RWPE2 (cell line): ENCODE data around the gene PROM1.
A peak's percentile ranks its signal among the peaks of the same experiment; 100 is the strongest.

Source experiments
- ATAC-seq: fragments of 200-7000 bp; cut with Tn5 transposase; 3 replicates; pipeline ENCODE4 v1.9.1; 2021; ENCODE audit warnings: low read depth
- DNase-seq: peaks from one replicate; pipeline ENCODE4 v3.0.0-alpha.2; 2020; ENCODE audit warnings: low spot score
- H3K27ac ChIP-seq: fragments of 450-650 bp; 2 replicates; pipeline ENCODE4 v1.5.1; 2017; ENCODE audit warnings: mild to moderate bottlenecking; ENCODE audit not compliant: poor library complexity, severe bottlenecking
- H3K27me3 ChIP-seq: fragments of 250-450 bp; sonication (Bioruptor Pico); 2 replicates; pipeline ENCODE4 v1.5.1; 2021; ENCODE audit warnings: mild to moderate bottlenecking, moderate library complexity; ENCODE audit not compliant: insufficient read depth, poor library complexity, severe bottlenecking
- H3K36me3 ChIP-seq: fragments of 250-450 bp; sonication (Bioruptor Pico); 2 replicates; pipeline ENCODE4 v1.5.1; 2020; ENCODE audit warnings: low read depth, mild to moderate bottlenecking, moderate library complexity
- H3K4me1 ChIP-seq: fragments of 250-450 bp; sonication (Bioruptor Pico); 2 replicates; pipeline ENCODE4 v1.5.1; 2021; ENCODE audit warnings: mild to moderate bottlenecking, moderate library complexity; ENCODE audit not compliant: insufficient read depth, poor library complexity, severe bottlenecking
- H3K4me3 ChIP-seq: fragments of 250-450 bp; sonication (Bioruptor Pico); 2 replicates; pipeline ENCODE4 v1.5.1; 2021; ENCODE audit warnings: mild to moderate bottlenecking, moderate library complexity; ENCODE audit not compliant: severe bottlenecking
- H3K9me3 ChIP-seq: fragments of 250-450 bp; sonication (Bioruptor Pico); 2 replicates; pipeline ENCODE4 v1.5.1; 2021; ENCODE audit warnings: mild to moderate bottlenecking, moderate library complexity; ENCODE audit not compliant: severe bottlenecking
- TF ChIP-seq, protein P1 (sequence below): fragments of 450-650 bp; IDR thresholded peaks from one replicate; pipeline ENCODE4 v1.5.1; 2017; ENCODE audit warnings: mild to moderate bottlenecking, moderate library complexity; ENCODE audit not compliant: poor library complexity, severe bottlenecking

Gene PROM1

DNA sequence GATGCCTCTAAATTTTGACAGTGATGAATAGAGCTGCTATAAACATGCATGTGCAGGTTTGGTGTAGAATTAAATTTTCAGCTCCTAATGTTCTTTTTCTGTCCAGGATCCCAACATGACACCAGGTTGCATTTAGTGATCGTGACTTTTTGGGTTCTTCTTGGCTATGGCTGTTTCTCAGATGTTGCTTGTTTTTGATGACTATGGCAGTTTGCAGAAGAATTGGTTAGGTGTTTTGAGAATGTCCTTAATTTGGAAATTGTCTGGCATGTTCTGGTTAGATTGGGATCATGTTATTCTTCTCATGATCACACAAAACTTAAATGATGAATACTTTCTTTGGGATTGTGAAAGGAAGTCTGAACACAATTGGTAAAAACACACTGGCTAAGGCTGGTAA, 141.5 kb downstream of the PROM1 start:
- Histone ChIP-seq H3K4me3 (no peak overlapping the region), H3K9me3 (no peaks in the 10 kb centered on the region), H3K36me3 (peaks cover 8% of the 10 kb centered on the region), H3K27me3 (no peaks in the 10 kb centered on the region), H3K27ac (no peak overlapping the region), H3K4me1 (peaks cover 12% of the 10 kb centered on the region)
- TF ChIP-seq, protein P1, sequence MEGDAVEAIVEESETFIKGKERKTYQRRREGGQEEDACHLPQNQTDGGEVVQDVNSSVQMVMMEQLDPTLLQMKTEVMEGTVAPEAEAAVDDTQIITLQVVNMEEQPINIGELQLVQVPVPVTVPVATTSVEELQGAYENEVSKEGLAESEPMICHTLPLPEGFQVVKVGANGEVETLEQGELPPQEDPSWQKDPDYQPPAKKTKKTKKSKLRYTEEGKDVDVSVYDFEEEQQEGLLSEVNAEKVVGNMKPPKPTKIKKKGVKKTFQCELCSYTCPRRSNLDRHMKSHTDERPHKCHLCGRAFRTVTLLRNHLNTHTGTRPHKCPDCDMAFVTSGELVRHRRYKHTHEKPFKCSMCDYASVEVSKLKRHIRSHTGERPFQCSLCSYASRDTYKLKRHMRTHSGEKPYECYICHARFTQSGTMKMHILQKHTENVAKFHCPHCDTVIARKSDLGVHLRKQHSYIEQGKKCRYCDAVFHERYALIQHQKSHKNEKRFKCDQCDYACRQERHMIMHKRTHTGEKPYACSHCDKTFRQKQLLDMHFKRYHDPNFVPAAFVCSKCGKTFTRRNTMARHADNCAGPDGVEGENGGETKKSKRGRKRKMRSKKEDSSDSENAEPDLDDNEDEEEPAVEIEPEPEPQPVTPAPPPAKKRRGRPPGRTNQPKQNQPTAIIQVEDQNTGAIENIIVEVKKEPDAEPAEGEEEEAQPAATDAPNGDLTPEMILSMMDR, result no peak
- no peak for DNase-seq
- ATAC-seq, result no peak

DNA sequence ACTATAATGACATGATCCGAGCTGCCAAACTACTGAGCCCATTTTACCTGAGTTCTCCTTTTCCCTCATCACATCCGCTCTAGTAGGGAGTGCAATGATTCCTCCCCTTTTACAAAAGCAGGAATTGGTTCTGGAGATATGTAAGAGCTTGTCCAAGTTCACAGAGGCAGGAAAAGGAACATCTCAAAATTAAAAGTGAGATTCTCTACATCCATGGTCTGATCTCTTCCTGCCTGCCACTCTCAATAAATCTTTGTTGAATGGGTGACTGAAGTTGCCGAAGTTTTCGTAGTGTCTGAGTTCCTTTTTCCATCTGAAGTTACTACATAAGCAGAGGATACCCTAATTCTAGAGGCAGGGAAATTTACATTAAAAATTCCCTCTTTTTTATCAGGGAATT, 145.2 kb downstream of the PROM1 start, which contains the start of gene FGFBP1:
Gene FGFBP1, minus strand, starts transcription at position 101 of the 400 bp plus-strand sequence. CDS start 2,108 bp downstream, outside the sequence.
- Histone ChIP-seq H3K36me3 (peaks cover 33% of the 10 kb centered on the region), H3K9me3 (no peaks in the 10 kb centered on the region), H3K27ac (peak within 1 kb of the TSS; percentile 81), H3K27me3 (no peaks in the 10 kb centered on the region), H3K4me3 (peak within 1 kb of the TSS; percentile 56), H3K4me1 (peaks cover 29% of the 10 kb centered on the region)
- DNase-seq (no peak), ATAC-seq (no peak; the same call in 1 of the 3 replicates)
- TF ChIP-seq, protein P1, result no peak

DNA sequence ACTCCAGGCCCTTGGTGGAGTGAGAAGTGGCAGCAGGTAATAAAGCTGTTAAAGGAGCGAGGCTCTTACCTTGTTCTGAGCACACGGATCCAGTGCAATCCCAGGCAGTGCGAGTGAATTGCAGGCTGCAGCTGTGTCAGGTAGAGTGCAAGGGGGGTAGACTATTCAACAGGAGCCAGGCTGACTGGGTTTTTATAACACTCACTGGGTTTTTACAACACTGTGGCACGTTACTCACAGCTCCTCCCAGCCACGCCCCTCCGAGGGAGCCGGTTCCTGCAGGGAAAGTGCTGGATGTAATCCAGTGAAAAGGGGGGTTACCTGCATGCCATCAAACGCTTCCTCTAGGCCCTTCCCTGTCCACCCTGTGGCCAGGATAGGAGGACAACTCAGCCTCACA, 145.6 kb downstream of the PROM1 start:
- H3K27ac ChIP-seq, result peak overlapping the region; percentile 81

DNA sequence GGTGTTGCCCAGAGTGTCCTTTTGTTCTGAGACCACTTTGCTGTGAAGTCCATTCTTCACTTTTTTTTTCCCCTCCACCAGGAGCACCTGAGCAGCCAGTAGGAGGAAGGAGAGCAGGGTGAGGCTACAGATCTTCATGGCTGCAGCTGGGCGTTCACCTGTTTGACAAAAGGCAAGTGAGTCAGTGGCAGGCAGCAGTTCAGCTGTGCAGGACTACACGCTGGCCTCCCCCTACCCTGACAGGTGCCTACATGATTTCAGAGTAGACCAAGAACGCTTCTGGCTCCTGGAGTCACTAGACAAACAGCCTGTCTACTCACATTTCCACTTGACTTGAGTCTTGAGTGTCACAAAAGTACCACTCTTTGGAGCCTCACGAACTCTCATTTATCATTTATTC, 147.3 kb downstream of the PROM1 start:
- H3K4me1 ChIP-seq, result peaks cover 29% of the 10 kb centered on the region
- H3K9me3 ChIP-seq, result no peaks in the 10 kb centered on the region
- peaks cover 33% of the 10 kb centered on the region for H3K36me3 ChIP-seq
- H3K27me3 ChIP-seq, result no peaks in the 10 kb centered on the region
- DNase-seq (no peak), ATAC-seq (peak; percentile 41)
- peak overlapping the region; percentile 81 for H3K27ac ChIP-seq
- H3K4me3 ChIP-seq, result peak overlapping the region; percentile 56
- TF ChIP-seq, protein P1, result no peak

More for the DNA sequence above, 145.6 kb downstream of the PROM1 start:
- Histone ChIP-seq H3K36me3 (peaks cover 33% of the 10 kb centered on the region), H3K4me1 (peaks cover 29% of the 10 kb centered on the region), H3K4me3 (peak overlapping the region; percentile 56), H3K27me3 (no peaks in the 10 kb centered on the region), H3K9me3 (no peaks in the 10 kb centered on the region)
- ATAC-seq, result peak; percentile 78
- peak; percentile 93 for DNase-seq
- TF ChIP-seq, protein P1, result no peak
